Thoracic aorta (tissue), 2 donors: ENCODE results near the gene SCRN1. TPM values are rescaled to one million over a fixed set of nuclear protein-coding genes. Genes with fewer than 3 reads are reported as not detected.

Source experiments
- ATAC-seq: fragments of 150-250 bp; one replicate; pipeline ENCODE4 v1.8.0; 2017; ENCODE audit warnings: low read depth; ENCODE audit not compliant: insufficient number of reproducible peaks, low FRiP score
- DNase-seq: peaks from one replicate; pipeline ENCODE4 v3.0.0-alpha.2; 2020; ENCODE audit warnings: low spot score
- H3K27ac ChIP-seq, 2 donors: fragments of 200-600 bp; sonication (generic); 1 replicate in 1 of 2; 2 replicates in 1 of 2; pipeline ENCODE4 v1.5.1; 2016; ENCODE audit warnings: mild to moderate bottlenecking in 2 of 2, moderate library complexity in 2 of 2
- H3K27me3 ChIP-seq: fragments of 200-600 bp; sonication (generic); replicated peaks from 2 replicates; pipeline ENCODE4 v1.6.0; 2016; ENCODE audit warnings: mild to moderate bottlenecking; ENCODE audit not compliant: insufficient read depth
- H3K36me3 ChIP-seq: fragments of 200-600 bp; sonication (generic); one replicate; pipeline ENCODE4 v1.5.1; 2016
- H3K4me1 ChIP-seq, 2 donors: fragments of 200-600 bp; sonication (generic); 1 replicate in 1 of 2; 2 replicates in 1 of 2; pipeline versions ENCODE4 v1.5.1 to v1.6.0; 2016; ENCODE audit warnings: low read depth in 2 of 2, mild to moderate bottlenecking in 1 of 2; ENCODE audit not compliant: control insufficient read depth in 1 of 2
- H3K4me3 ChIP-seq: fragments of 200-600 bp; sonication (generic); 2 replicates; pipeline ENCODE4 v1.5.1; 2016; ENCODE audit warnings: mild to moderate bottlenecking
- H3K9me3 ChIP-seq: fragments of 200-600 bp; sonication (generic); 2 replicates; pipeline ENCODE4 v1.5.1; 2016
- total RNA-seq, 2 donors: library from RNA; depleted of rRNA; stranded (reverse); fragments of >200 nt; gene quantifications; one replicate each; pipeline versions ENCODE4 v1.1.0 to v1.2.3, GENCODE V29; 2016
- TF ChIP-seq, protein P1 (sequence below): fragments of 200-600 bp; sonication (generic); IDR thresholded peaks from one replicate; pipeline ENCODE4 v1.5.1; 2019; ENCODE audit warnings: antibody characterized with exemption

SCRN1 gene
- total RNA-seq, 2 donors from 2014 or later = 58.1 to 75.3 TPM

- ATAC-seq (no peak), DNase-seq (no peak)
Measured at GRCh38 chr7:29955799-29956486, 33.7 kb downstream of the SCRN1 start.

GRCh38 chr7:29955075-29955792, 34.4 kb downstream of the SCRN1 start:
- H3K4me1 ChIP-seq = peaks cover 5 to 8% of the 10 kb centered on the region in 2 donors
- no peaks in the 10 kb centered on the region for H3K27me3 ChIP-seq
- peaks cover 4% of the 10 kb centered on the region for H3K36me3 ChIP-seq
- TF ChIP-seq, protein P1, sequence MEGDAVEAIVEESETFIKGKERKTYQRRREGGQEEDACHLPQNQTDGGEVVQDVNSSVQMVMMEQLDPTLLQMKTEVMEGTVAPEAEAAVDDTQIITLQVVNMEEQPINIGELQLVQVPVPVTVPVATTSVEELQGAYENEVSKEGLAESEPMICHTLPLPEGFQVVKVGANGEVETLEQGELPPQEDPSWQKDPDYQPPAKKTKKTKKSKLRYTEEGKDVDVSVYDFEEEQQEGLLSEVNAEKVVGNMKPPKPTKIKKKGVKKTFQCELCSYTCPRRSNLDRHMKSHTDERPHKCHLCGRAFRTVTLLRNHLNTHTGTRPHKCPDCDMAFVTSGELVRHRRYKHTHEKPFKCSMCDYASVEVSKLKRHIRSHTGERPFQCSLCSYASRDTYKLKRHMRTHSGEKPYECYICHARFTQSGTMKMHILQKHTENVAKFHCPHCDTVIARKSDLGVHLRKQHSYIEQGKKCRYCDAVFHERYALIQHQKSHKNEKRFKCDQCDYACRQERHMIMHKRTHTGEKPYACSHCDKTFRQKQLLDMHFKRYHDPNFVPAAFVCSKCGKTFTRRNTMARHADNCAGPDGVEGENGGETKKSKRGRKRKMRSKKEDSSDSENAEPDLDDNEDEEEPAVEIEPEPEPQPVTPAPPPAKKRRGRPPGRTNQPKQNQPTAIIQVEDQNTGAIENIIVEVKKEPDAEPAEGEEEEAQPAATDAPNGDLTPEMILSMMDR = no peak
- no peak overlapping the region for H3K4me3 ChIP-seq
- DNase-seq = no peak
- no peak for ATAC-seq
- no peaks in the 10 kb centered on the region for H3K9me3 ChIP-seq
- no peak overlapping the region for H3K27ac ChIP-seq

More at GRCh38 chr7:29955799-29956486, 33.7 kb downstream of the SCRN1 start:
- H3K27me3 ChIP-seq = no peaks in the 10 kb centered on the region
- H3K27ac ChIP-seq = no peak overlapping the region
- peaks cover 2% of the 10 kb centered on the region for H3K36me3 ChIP-seq
- H3K4me3 ChIP-seq = no peak overlapping the region
- TF ChIP-seq, protein P1 = no peak
- peaks cover 5 to 8% of the 10 kb centered on the region in 2 donors for H3K4me1 ChIP-seq
- H3K9me3 ChIP-seq = no peaks in the 10 kb centered on the region

DNA sequence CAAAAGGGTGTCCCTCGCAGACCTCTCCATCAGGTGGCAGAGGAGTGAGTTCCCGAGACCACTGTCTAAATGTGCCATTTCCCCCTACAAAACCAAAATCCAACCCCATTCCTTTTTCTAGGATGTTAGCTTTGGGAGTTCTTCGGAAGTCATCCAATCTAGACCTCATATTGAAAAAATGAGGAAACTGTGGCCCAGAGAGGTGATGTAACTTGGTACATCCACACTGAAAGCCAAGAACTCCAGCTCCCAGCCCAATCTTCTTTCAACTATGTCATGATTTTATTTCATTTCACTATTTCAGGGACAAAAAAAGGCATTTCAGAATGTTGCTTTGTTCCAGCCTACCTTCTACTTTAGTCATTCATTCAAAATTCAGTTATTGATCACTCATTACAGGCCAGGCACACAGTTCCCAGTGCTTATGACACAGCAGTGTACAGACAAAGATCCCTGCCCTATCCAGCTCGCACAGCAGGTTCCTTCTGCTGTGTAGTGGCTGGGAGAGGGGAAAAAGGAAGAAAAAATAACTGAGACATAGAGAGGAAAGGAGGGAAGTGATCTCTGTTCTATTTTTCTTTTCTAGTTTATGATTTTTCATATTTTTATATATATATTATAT, 35.8 kb downstream of the SCRN1 start:
- TF ChIP-seq, protein P1 = no peak
- H3K9me3 ChIP-seq = no peaks in the 10 kb centered on the region
- no peak overlapping the region for H3K4me3 ChIP-seq
- H3K4me1 ChIP-seq = peaks cover 5 to 8% of the 10 kb centered on the region in 2 donors
- ATAC-seq (peak; percentile 29), DNase-seq (no peak)
- H3K27ac ChIP-seq = peak overlapping the region; percentile 35 to 54
- H3K36me3 ChIP-seq = peaks cover 4% of the 10 kb centered on the region
- H3K27me3 ChIP-seq = no peaks in the 10 kb centered on the region

DNA sequence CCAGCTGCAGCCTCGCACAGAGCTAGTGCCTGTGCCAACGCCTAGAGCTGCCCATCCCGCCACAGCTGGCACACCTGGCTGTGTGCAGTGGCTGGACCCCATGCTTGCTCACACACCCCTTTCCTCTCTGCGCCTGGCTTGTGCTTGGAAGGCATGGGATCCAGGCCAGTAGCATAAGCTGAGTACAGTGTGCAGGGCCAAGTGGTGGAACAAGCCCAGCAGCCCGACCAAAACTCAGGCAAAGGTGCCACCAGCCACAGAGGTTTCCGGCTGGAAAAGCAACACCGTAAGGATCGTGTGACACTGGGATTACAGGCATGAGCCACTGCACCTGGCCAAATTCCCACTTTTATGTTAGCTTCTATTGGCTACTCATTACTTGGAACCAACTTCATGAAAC, 38.4 kb downstream of the SCRN1 start:
- H3K27ac ChIP-seq = no peak overlapping the region
- TF ChIP-seq, protein P1 = no peak
- peaks cover 5 to 15% of the 10 kb centered on the region in 2 donors for H3K4me1 ChIP-seq
- no peak for DNase-seq
- H3K36me3 ChIP-seq = peaks cover 4% of the 10 kb centered on the region
- no peaks in the 10 kb centered on the region for H3K27me3 ChIP-seq
- ATAC-seq = no peak
- H3K4me3 ChIP-seq = no peak overlapping the region
- H3K9me3 ChIP-seq = no peaks in the 10 kb centered on the region

DNA sequence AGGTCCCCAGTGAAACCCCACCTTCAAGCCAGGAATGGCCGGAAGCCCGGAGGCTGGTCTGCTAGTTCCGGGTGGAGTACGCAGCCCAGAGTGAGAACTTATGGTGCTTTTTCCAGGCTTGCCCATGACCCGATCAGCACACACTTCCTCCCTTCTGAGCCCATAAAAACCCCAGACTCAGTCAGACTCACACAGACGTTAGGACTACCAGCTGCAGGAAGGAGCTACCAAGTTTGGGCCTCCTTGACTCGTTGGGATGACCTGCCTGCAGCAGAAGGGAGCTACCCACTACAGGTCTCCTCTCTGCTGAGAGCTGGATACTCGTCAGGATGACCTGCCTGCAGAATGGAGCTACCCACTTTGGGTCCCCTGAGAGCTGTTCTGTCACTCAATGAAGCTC, 39.1 kb downstream of the SCRN1 start:
- no peaks in the 10 kb centered on the region for H3K27me3 ChIP-seq
- no peak overlapping the region for H3K4me3 ChIP-seq
- TF ChIP-seq, protein P1 = no peak
- ATAC-seq (no peak), DNase-seq (no peak)
- peaks cover 4% of the 10 kb centered on the region for H3K36me3 ChIP-seq
- no peaks in the 10 kb centered on the region for H3K9me3 ChIP-seq
- H3K27ac ChIP-seq = no peak overlapping the region
- peaks cover 5 to 15% of the 10 kb centered on the region in 2 donors for H3K4me1 ChIP-seq
